ENCODE results near the gene MCM9.
"Not testable (repeated sequence)": the region's sequence is repeated elsewhere in the genome, so short reads cannot be mapped to it uniquely, and the experiment has no call there.

MCM9 gene

DNA sequence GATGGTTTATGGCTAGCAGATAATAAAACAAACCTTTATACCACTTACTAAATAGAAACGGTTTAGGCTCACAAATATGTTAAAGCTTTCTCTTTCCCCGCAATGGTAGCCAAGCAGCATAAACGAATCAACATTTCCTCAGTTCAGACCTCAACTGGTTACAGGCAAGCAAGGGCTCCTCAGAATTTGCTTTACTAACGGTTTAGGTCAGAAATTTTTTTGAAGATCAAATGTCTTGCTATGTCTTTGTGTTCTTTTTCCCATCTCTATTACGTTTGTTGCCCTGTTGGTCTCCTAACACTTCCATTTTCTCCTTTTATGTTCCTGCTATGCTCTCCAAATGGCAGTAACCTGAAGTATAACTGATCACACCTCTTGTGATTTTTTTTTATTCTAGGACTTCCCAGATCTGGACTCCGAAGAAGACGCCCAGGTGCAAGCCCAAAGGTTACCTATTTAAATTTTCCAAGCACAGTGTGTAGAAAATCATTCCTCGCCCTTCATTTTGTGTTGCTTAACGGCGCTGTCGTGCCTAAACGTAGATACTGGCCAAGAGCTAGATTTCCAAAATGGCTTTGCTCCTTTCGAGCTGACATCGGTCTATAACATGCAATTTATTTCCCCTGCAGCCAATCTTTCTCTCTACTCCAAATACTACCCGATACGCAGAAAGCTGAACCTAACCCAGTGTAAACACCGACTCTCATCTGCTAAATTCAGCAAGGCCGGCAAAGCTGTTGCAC lies 41.7 kb downstream of the MCM9 start:
- no peak for DNase-seq

DNA sequence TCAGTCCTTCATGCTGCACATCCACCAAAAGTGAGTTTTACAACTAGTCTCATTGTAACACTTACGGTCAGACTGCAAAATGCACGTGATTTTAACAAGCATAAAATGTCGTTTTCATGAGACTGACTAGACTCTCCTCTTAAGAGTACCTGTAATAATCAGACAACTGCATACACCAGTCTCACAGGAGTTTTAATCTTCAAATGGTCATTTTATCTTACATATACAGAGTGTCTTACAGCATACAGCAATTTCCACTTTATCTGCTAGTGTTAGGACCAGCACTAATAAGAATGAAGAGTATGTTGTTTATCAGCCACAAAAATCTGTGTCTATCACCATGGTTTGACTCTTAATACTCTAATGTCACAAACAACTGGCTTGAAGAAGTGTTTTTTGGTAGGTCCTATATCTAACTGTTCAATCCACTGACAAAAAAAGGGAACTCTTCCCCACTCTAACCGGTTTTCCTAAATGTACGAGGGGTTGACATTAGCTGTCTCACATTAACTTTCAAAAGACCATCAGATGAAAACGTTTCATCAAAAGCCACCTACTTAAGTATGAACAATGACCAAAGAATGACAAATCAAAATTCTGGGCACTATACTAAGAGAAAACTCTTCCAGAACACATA lies 42.5 kb downstream of the MCM9 start:
- DNase-seq: no peak

DNA sequence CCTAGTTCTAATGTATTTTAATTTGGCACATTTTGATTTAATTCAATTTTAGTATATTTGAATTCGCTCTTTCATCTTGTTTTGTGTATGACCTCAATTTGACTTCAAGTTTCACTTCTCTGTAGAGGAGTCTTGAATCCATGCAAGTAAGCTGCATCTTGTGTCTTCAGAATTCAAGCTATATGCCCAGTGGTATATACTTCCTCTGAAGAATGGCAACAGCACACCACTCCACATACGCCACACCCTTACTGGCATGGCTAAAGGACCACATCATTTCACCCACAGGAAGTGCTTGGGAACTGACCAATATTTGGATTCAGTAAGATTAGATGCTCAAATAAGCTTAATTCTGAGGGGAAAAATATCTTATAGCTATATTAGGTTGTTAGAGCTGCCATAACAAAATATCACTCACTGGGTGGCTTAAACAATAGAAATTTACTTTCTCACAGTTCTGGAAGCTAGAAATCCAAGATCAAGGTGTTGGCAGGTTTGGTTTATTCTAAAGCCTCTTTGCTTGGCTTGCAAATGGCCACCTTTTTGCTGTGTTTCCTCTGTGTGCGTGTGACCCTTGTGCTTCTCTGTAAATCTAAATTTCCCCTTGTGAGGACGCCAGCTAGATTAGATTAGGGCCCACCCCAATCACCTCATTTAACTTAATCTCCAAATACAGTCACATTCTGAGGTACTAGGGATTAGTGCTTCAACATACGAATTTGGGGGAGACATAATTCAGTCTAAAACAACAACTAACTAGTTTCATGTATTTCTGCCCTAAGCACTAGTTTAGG lies 43.8 kb downstream of the MCM9 start:
- no peak for DNase-seq

DNA sequence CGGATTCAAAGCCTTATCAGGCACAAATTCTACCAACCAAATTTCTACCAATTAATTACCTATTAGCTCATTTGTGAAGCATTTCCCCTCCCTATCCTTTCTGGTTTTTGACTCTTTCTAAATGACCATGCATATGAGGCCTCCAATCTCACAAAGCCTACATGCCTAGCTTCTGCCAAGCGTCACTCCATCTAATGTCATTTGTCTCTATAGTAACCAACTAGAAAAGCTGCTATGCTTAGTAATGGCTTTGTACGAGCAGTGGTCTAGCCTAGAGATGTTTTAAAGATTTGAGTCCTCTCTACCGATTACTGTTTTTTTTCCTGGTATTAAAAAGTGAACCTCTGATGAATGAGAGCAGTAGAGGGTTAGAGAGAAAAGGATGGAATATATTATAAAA lies 45.8 kb downstream of the MCM9 start:
- DNase-seq: no peak

DNA sequence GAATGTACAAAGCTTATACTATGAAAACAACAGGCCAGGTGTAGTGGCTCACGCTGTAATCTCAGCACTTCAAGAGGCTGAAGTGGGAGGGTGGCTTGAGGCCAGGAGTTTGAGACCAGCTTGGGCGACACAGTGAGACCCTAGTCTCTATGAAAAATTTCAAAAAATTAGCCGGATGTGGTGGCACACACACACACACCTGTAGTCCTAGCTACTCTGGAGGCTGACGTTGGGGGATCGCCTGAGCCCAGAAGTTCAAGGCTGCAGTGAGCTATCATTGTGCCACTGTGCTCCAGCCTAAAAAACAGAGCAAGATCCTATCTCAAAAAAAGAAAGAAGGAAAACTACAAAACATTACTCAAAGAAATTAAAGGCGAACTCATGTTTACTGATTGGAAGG lies 48.3 kb downstream of the MCM9 start:
- no peak for DNase-seq

DNA sequence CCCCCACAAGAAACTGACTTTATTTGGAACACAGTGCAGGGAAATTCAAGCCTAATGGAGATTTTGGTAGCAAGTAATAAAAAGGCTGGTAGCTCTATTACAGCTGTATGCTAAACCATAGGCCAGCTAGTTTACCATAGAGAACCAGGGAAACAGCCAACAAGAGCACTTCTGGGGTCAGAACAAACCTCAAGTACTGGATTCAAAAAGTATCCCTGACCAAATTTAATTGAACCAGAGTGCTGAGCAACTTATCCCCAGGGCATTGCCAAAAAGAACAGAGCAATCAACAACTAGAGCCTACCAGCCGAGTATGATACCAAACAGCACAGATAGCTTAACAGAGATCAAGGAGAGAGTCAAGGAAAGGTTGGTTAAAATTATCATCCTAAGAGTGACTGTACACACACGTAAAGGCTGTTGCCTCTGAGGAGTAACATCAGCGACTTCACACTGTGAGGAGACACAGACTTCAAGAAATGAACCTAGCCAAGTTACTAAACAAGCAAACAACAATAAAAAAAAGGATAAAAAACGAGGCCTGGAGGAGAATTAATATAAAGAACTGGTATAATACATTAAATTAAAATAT lies 52.5 kb downstream of the MCM9 start:
- no peak for DNase-seq

DNA sequence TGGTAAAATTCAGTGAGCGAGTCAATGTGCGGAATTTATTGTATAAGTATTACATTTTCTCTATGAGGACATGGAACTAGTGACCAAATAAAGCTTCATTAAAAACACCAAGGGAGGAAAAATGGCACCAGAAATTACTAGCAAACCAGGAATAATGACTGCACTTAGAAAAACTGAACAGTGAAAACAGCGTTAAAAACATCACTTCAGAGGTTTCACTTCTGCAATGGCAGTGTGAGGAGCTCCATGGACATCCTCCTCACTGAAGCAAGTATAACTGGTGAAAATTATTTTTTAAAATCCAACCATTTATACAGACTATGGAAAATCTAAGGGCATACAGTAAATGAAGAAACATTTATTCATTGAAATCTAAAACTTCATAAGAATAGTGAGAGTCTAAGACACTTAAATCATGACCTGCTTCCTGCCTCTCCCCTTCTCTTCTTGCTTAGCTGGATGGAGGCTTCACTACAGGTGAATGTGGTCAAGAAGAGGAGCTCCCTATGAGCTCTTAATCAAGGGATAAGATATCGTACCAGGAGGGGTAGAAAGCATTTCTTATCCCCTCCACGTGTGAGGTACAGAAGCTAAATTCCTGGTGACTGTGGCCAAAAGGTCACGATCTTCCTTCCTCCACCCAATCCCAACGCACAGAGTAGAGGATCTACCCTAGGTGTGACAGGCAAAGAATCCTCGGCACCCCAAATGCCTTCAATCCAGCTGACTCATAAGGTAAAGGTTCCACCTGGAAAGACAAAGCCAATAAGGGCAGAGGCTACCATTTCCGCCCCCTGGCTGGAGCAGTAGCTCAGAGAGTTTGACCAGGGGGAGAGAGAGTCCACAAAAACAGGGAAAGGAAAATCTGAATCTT lies 53.3 kb downstream of the MCM9 start:
- no peak for DNase-seq

DNA sequence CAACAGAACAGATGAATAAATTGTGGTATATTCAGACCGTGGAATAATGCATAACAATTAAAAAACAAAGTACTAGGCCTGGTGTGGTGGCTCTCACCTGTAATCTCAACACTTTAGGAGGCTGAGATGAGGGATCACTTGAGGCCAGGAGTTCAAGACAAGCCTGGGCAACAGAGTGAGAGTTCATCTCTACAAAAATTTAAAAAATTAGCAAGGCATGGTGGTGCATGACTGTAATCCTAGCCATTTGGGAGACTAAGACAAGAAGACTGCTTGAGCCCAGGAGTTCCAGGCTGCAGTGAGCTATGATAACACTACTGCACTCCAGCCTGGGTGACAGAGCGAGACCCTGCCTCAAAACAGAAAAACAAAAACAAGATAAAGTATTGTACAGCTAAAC lies 57.2 kb downstream of the MCM9 start:
- DNase-seq: no peak

DNA sequence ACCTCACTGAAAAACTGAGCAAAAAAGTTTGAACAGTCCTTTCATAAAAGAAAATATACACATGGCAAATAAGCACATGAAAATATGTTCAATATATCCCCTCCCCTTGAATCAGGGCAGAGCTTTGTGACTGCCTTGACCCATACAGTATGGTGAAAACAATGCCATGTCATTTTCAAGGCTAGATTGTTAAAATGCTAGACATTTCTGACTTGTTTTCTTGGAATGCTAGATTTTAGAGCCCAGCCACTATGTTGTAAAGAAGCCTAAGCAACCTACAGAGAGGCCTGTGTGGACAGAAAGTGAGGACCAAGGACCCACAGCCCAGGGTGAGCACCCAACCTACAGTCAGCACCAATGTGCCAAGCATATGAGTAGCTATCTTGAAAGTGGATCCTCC lies 58.1 kb downstream of the MCM9 start:
- no peak for DNase-seq

DNA sequence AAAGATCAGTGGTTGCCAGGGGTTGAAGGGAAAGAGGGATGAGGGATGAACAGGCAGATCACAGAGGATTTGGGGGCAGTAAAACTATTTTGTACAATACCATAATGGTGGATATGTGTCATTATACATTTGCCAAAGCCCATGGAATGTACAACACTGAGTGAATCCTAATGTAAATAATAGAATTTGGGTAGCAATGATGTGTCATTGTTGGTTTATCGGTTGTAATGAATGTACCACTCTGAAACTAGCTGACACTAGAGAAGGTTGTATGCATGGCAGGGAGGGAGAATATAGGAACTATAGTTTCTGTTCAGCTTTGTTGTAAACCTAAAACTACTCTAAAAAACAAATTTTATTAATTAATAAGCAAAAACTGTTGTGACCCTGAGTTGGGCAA lies 58.8 kb downstream of the MCM9 start:
- DNase-seq: no peak

DNA sequence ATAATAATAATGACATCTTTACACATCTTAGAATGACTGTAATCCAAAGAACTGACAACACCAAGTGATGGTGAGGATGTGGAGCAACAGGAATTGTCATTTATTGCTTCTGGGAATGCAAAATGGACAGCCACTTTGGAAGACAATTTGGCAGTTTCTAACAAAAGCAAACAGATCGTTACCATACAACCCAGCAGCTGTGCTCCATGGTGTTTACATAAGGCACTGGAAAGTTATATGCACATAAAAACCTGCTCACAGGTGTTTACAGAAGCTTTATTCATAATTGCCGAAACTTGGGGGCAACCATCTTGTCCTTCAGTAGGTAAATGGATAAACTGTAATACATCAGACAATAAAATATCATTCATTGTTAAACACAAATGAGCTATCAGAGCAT lies 59.3 kb downstream of the MCM9 start:
- peak; percentile 45 for DNase-seq

DNA sequence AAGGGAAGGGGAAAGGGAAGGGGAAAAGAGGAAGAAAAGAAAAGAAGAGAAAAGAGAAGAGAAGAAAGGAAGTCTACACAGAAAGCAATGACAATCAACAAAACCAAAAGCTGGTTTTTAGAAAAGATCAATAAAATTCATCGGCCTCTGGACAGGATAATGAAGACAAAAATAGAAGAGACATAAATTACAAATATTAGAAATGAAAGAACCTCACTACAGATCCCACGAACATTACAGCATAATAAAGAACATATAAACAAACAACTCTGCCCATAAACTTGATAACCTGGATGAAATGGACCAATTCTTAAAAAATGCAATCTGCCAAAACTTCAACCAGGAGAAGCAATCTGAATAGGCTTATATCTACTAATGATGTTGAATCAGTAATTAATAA lies 61.7 kb downstream of the MCM9 start:
- no peak for DNase-seq

DNA sequence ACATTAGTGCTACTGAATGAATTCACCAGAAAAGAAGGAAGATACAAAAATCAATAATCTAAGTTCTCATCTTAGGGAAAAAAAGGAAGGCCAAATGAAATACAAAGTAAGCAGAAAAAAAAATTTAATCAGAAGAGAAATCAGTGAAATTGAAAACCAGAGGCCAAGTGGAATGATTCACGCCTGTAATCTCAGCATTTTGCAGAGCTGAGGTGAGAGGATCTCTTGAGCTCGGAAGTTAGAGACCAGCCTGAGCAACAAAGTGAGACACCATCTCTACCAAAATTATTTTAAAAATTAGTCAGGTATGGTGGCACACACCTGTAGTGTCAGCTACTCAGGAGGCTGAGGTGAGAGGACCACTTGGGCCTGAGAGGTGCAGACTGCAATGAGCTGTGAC lies 62.2 kb downstream of the MCM9 start:
- DNase-seq: no peak

DNA sequence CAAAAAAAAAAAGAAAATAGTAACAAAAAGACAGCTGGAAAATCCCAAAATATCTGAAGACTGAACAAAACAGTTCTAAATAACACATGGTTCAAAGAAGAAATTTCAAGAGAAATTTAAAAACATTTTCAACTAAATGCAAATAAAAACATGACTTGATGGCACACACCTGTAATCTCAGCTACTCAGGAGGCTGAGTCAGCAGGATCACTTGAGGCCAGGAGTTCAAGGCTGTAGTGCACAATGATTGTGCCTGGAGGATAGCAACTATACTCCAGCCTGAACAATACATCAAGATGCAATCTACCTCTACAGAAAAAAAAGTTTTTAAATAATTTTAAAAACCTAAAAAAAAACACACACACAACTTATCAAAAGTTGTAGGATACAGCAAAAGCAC lies 62.6 kb downstream of the MCM9 start:
- DNase-seq: no peak

DNA sequence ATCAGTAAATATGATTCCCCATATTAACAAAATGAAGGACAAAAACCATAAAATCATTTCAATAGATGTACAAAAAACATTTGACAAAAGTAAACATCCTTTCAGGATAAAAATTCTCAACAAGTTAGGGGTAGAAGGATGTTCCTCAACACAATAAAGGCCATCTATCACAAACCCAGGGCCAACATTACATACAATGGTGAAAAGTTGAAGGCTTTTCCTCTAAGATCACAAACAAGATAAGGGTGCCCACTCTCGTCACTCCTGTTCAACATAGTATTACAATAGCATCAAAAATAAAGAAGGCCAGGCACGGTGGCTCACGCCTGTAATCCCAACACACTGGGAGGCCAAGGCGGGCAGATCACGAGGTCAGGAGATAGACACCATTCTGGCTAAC lies 63.6 kb downstream of the MCM9 start:
- no peak for DNase-seq

DNA sequence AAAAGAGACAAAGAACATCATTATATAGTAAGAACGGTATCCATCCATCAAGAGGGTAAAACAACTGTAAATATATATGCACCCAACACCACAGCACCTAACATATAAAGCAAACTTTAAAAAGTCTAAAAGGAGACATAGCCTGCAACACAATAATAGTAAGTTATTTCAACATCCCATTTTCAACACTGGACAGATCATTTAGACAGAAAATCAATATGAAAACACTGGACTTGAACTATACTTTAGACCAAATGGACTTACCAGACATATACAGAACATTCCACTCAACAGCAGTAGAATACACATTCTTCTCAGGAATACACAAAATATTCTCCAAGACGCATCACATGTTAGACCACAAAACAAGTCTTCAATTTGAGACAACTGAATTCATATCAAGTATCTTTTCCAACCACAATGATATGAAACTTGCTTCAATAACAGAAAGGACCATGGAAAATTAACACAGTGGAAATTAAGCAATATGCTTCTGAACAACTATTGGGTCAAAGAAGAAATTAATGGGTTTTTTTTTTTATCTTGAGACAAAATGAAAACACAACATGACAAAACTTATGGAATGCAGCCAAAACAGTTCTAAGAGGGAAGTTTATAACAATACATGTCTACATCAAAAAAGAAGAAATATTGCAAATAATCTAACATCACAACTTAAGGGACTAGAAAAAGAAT lies 64.9 kb downstream of the MCM9 start:
- no peak for DNase-seq

DNA sequence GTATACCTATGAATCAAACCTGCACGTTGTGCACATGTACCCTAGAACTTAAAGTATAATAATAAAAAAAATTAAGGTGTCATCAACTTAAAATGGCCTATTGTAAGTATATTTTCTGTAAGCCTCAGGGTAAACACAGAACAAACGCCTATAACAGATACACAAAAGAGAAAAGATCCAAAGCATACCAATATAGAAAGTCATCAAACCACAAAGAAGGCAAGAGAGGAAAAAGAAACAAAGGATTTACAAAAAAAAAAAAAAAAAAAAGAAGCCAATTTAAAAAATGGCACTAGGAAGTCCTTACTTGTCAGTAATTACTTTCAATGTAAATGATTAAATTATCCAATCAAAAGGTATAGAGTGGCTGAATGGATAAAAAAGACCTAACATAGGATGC lies 65.6 kb downstream of the MCM9 start:
- DNase-seq: no peak

DNA sequence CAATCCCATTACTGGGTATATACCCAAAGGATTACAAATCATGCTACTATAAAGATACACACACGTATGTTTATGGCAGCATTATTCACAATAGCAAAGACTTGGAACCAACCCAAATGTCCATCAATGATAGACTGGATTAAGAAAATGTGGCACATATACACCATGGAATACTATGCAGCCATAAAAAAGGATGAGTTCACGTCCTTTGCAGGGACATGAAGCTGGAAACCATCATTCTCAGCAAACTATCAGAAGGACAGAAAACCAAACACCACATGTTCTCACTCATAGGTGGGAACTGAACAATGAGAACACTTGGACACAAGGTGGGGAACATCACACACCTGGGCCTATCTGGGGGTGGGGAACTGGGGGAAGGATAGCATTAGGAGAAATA lies 66.1 kb downstream of the MCM9 start:
- not testable (repeated sequence) for DNase-seq

DNA sequence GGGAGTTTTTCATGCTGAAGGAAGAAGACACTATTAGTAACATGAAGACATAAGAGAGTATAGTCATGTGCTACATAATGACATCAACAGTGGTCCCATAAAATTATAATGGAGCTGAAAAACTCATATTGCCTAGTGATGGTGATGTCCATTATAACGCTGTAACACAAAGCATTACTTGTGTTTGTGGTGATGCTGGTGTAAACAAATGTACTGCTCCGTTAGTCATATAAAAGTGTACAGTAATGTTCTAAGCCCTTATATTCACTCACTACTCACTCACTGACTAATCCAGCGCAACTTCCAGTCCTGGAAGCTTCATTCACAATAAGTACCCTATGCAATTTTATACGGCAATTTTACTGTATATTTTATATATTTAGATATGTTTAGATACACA lies 67.8 kb downstream of the MCM9 start:
- DNase-seq: no peak

DNA sequence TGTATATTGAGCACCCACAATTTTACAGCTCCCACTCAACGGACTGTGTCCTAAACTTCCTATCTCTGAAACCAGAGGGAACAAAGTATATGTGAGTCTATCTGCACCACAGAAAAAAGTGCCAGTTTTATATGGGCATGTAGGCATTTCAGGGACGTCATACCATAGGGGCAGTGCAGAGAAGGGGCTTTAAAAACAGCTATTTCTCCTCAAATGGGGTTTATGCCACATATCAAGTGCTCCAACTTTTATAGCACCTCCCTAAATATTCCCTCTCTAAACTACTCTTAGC lies 69.9 kb downstream of the MCM9 start:
- DNase-seq: no peak

DNA sequence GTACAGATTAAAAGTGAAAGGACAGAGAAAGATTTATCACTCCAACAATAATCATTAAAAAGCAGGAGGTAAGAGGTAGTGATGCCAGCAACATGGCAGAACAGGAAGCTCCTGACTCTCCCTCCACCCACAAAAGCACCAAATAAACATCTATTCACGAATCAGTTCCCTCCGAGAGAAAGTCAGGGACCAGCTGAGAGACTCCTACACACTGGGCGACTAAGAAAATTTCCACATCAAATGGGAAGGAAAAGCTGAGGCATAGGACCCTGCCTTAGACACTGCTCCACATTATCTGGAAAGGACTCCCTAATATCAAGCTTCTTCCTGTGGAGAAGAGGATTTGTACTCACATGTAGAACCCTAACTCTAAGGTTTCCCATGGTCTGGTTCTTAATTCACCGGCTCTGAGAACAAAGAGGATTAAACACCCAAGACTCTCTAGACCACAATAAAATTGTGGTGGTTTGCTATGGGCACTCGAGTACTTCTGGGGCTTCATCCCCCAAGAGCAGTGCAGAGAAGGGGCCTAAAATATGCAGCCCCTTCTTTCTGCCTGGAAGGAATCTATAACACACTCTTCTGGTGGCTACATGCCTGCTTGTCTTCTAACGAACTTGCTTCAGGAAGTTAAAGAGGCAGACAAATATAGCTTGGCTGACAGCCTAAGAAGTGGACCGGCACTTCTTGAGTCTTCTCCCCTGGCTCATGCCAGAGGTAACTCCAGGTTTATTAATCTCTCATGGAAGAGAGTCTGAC lies 70.4 kb downstream of the MCM9 start:
- DNase-seq: no peak

DNA sequence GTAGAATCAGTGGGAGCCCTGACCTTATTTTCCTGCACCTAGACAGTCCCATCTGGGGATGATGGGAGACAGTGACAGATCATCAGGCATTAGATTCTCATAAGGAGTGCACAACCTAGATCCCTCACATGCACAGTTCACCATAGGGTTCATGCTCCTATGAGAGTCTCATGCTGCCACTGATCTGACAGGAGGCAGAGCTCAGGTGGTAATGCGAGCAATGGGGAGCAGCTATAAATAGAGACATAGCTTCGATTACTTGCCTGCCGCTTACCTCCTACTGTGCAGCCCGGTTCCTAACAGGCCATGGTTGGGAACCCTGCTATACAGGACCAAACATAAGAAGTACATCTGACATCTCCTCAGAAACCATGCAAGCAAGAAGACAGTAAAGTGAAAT lies 72.5 kb downstream of the MCM9 start:
- DNase-seq: no peak

All from NCI-H510A (cell line).